Stimulated activated effector memory CD8-positive, alpha-beta T cell treated with anti-CD3 and anti-CD28 coated beads, Interleukin-12 subunit alpha, Interleukin-12 subunit beta, amount 100 ng/mL, for 72 hours (primary cell): Measurements from ENCODE around the gene MAFF.

Experiments used
- ATAC-seq: fragments of 150-1000 bp; cut with Tn5 transposase; 2 replicates; pipeline ENCODE4 v1.10.0; 2021
- DNase-seq, 2 donors: peaks; one replicate each; pipeline ENCODE4 v3.0.0; 2021 to 2022; ENCODE audit warnings: low spot score in 2 of 2
- H3K27ac Mint-ChIP-seq: one replicate; pipeline ENCODE4 v1.8.0; 2022; ENCODE audit warnings: mild to moderate bottlenecking, mixed read lengths
- H3K36me3 Mint-ChIP-seq: one replicate; pipeline ENCODE4 v1.8.0; 2022; ENCODE audit warnings: mild to moderate bottlenecking, mixed read lengths
- H3K4me1 Mint-ChIP-seq: one replicate; pipeline ENCODE4 v1.8.0; 2022; ENCODE audit warnings: mixed read lengths
- H3K4me3 Mint-ChIP-seq: one replicate; pipeline ENCODE4 v1.8.0; 2022; ENCODE audit warnings: mild to moderate bottlenecking, mixed read lengths
- H3K9me3 Mint-ChIP-seq: one replicate; pipeline ENCODE4 v1.8.0; 2022; ENCODE audit warnings: mixed read lengths

MAFF gene

DNA sequence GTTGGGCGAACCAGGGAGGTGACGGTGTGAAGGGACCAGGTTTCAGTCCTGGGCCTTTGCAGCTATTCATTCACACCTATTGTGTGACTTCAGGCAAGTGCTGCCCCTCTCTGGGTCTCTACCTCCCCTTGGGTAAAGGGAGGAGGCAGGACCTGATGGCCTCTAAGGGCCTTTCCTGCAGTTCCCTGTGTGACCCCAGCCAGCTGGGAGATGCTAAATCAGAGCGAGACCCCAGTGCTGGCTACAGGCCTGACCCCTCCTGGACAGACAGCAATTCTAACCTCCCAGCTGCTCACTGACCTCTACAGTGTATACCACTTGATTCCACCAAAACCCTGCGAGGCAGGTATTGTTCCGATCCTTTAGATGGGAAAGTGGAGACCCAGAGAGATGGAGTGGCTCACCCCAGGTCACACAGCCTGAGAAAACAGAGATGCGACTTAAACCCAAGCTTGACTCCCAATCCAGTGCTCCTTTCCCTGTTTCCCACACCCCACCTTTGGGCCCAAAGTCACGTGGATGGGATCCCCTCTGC, 6.2 kb downstream of the MAFF start:
- Mint-ChIP-seq H3K4me3 (no peak overlapping the region), H3K27ac (peak overlapping the region; percentile 54), H3K36me3 (peaks cover 91% of the 10 kb centered on the region), H3K4me1 (peaks cover 75% of the 10 kb centered on the region), H3K9me3 (no peaks in the 10 kb centered on the region)
- ATAC-seq (no peak), DNase-seq (no peak)

DNA sequence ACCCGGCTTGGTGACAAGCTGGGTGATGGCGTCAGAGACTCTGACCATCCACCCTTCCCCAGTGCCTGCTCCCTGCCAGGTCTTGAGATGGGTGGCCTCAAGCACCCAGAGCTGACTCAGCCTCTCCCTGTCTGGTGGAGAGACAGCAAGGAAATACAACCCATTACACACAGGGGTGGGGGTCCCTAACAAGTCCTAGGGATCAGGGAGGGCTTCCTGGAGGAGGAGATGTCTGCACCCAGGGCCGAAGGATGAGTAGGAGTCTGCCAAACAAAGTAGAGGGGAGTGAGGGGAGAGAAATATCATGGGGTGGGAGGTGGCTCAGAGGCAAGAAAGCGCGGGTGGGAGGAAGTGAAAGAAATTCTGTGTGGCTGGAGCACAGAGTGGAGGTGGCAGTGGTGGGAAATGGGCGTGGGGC, 6.8 kb downstream of the MAFF start:
- DNase-seq (no peak), ATAC-seq (no peak)
- Mint-ChIP-seq H3K27ac (peak overlapping the region; percentile 54), H3K36me3 (peaks cover 91% of the 10 kb centered on the region), H3K4me3 (no peak overlapping the region), H3K9me3 (no peaks in the 10 kb centered on the region), H3K4me1 (peaks cover 75% of the 10 kb centered on the region)

DNA sequence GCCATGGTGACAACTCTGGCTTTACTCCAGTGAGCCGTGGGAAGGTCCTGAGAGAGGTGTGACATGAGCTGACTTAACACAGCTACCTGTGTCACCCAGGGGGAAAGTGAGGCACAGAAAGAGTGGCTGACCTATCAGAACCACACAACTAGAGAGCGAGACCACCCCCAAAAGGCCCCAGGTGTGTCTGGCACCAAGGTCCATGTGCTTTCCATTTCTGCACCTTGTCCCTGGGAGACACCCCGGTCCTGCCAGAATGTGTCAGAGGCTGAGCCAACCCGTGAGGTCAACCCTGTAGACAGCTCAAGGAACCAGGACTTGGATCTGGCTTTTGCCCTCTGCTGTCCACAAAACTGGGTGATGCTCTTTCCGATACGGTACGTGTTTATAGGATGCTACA, 9.8 kb downstream of the MAFF start:
- H3K27ac Mint-ChIP-seq: no peak overlapping the region

DNA sequence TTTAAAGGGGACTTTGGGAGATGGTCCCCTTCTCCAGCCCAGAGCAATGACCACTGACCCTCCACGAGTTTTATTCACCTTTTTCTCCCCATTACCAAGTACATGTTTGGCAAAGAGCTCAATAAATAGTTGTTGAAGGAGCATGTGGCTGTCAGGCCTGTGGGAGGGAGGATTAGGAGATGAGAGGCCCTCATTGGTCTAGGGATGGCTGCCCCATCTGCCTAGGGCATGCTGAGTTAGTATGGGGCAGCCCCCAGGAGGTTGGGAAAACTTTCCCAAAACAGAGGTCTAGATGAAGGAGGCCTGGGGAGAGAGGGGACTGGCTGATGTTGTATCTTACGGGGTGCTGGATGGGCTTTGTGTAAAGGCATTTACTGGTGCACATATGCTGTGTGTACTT, 10.6 kb downstream of the MAFF start:
- DNase-seq (no peak), ATAC-seq (no peak)
- Mint-ChIP-seq H3K4me3 (no peak overlapping the region), H3K9me3 (no peaks in the 10 kb centered on the region), H3K27ac (no peak overlapping the region), H3K36me3 (peaks cover 90% of the 10 kb centered on the region), H3K4me1 (peaks cover 65% of the 10 kb centered on the region)

More for the DNA sequence above, 9.8 kb downstream of the MAFF start:
- Mint-ChIP-seq H3K36me3 (peaks cover 90% of the 10 kb centered on the region), H3K4me1 (peaks cover 65% of the 10 kb centered on the region), H3K9me3 (no peaks in the 10 kb centered on the region), H3K4me3 (no peak overlapping the region)
- DNase-seq (no peak), ATAC-seq (no peak)

DNA sequence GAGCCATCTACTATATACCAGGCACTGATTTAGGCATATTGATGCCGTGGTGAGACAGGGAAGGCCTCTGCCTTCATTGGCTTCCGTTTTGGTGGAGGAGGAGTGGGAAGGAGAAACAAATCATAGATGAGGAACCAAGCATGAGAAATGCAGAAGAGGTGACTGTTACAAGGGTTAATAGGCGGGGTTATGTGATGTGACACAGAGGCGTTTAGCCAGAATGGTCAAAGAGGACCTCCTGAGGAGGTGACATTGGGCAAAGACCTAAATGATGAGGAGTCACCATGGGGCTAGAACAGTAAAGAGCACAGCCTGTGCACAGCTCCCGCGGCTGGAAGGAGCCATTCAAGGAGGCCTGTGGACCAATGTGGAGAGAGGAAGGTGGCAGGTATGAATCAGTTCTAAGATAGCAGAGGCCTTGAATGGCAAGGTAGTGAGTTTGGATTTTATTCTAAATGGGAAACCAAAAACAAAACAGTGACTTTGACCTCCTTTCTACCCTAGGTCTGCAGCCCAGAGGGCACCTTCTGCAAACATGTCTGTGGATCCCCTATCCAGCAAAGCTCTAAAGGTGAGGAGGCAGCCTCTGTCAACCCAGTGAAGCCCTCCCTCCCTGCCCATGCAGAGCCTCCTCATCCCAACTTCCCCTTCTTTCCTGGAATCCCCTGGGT, 11.7 kb downstream of the MAFF start:
- H3K9me3 Mint-ChIP-seq: no peaks in the 10 kb centered on the region
- no peak overlapping the region for H3K27ac Mint-ChIP-seq
- DNase-seq (no peak), ATAC-seq (peak; percentile 3)
- peaks cover 91% of the 10 kb centered on the region for H3K36me3 Mint-ChIP-seq
- peak overlapping the region; percentile 27 for H3K4me3 Mint-ChIP-seq
- peaks cover 62% of the 10 kb centered on the region for H3K4me1 Mint-ChIP-seq

DNA sequence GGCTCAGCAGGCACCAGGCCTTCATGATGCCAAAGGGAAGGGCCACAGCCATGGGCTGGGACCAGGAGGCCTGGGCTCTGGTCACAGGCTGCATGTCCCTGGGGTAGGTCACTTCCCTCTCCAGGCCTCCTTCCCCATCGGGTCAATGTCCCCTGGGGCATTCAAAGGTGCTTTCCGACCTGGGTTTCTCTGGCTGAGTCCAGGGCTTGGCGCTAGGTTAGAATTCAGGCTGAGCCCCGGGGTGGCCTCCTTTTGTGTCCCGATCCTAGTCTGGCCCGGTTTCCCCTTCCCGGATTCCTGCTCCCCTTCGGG, 12.2 kb downstream of the MAFF start:
- no peak overlapping the region for H3K27ac Mint-ChIP-seq
- peaks cover 62% of the 10 kb centered on the region for H3K4me1 Mint-ChIP-seq
- no peaks in the 10 kb centered on the region for H3K9me3 Mint-ChIP-seq
- DNase-seq: no peak
- peaks cover 91% of the 10 kb centered on the region for H3K36me3 Mint-ChIP-seq
- no peak for ATAC-seq
- peak overlapping the region; percentile 27 for H3K4me3 Mint-ChIP-seq

DNA sequence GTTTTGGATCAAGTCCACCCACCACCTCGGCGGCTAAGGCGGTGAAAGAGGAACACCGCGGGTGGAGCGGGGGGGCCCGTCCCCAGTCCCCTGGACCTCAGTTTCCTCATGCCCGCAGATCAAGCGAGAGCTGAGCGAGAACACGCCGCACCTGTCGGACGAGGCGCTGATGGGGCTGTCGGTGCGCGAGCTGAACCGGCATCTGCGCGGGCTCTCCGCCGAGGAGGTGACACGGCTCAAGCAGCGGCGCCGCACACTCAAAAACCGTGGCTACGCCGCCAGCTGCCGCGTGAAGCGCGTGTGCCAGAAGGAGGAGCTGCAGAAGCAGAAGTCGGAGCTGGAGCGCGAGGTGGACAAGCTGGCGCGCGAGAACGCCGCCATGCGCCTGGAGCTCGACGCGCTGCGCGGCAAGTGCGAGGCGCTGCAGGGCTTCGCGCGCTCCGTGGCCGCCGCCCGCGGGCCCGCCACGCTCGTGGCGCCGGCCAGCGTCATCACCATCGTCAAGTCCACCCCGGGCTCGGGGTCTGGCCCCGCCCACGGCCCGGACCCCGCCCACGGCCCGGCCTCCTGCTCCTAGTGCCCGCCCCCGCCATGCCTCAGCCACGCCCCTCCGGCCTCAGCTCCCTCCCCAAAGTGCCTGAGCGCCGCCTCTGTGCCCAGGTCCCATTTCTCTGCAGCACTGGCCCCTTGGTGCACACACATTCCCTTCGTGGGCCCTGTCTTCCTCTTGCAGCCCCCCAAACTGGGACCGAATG, 12.7 kb downstream of the MAFF start:
- peak overlapping the region; percentile 27 for H3K4me3 Mint-ChIP-seq
- ATAC-seq (peak; percentile 60), DNase-seq (peak; percentile 63 to 76)
- H3K36me3 Mint-ChIP-seq: peaks cover 90% of the 10 kb centered on the region
- H3K9me3 Mint-ChIP-seq: no peaks in the 10 kb centered on the region
- H3K27ac Mint-ChIP-seq: peak overlapping the region; percentile 69
- H3K4me1 Mint-ChIP-seq: peaks cover 64% of the 10 kb centered on the region

DNA sequence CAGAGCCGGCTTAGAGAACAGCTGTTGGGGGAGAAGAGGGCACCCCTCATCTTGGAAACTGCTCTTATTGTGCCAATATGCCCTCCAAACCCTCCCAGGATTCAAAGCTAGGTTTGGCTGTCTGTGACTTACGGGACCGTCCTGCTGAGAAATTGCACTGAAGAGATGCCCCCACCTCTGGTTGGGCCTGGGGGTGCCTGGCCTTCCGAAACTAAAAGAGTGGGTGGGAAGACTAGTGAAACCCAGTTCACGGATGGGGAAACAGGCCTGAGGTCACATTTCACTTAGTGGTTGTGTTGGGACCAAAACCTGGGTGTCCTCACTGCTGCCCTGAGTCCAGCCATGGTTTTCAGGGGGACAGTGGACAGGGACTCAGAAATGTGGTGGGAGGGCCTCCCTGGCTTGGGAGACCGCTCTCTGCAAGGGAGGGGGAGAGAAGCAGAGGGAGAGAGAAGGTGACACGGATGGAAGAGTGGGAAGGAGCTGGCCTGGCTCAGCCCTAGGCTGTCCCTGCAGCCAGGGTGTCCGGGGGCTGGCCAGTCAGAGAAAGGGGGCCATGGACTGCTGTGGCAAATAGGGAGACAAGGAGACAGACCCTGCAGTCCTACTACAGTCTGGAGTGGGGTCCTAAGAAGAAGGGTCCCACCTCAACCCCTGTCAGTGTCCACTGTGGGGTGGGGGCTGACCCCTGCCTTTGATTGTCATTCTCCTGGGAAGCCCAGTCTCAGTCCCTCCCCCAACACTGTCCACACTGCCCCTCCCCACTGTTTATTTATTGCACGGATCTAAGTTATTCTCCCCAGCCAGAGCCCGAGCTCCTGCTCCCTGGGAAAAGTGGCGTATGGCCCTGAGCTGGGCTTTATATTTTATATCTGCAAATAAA, 13.6 kb downstream of the MAFF start:
- no peaks in the 10 kb centered on the region for H3K9me3 Mint-ChIP-seq
- H3K36me3 Mint-ChIP-seq: peaks cover 86% of the 10 kb centered on the region
- no peak for DNase-seq
- H3K4me3 Mint-ChIP-seq: peak overlapping the region; percentile 27
- ATAC-seq: no peak
- H3K4me1 Mint-ChIP-seq: peaks cover 67% of the 10 kb centered on the region
- peak overlapping the region; percentile 69 for H3K27ac Mint-ChIP-seq

DNA sequence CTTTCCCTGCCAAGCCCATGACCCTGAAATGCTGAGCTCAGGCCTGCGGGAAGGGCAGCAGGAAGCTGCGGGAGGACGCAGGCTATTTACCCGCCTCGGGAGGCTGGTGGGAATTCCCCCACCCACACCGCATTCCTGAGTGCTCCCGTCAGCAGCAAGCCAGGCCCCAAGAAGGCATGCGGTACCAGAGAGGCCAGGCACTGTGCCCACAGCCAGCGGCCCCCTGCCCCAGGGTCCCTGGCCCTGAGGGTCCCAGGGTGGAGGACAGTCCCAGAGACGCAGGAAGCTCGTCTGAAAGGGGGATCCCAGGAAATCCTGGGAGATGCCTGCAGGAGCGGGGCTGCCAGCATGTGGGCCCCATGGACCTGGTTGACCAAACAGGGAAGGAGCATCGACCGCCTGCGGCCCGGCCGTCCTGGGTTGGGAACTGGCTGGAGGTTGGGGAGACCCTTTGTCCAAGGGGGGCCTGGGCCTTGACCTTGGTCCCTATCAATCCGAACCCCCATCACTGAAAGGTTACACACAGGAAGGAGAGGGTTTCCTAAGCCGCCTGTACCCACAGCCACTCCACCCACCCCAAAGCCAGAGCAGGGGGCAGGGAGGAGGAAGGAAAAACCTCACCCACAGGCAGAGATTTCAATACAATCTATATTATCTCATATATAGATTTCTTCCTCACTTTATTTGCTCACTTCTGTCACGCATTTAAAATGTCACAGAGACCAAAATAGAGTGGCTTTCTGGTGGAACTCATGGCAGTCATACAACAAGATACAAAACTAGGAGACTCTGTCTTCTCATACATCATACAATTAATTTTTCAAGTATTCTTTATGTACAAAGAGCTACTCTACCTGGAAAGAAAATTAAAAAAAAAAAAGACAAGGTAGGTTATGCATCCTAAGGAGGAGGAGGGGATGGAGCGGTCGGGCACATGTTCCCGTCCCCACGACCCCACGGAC, 17.1 kb downstream of the MAFF start:
- DNase-seq: peak in 1 of 2 donors; percentile 31
- H3K4me3 Mint-ChIP-seq: peak overlapping the region; percentile 57

DNA sequence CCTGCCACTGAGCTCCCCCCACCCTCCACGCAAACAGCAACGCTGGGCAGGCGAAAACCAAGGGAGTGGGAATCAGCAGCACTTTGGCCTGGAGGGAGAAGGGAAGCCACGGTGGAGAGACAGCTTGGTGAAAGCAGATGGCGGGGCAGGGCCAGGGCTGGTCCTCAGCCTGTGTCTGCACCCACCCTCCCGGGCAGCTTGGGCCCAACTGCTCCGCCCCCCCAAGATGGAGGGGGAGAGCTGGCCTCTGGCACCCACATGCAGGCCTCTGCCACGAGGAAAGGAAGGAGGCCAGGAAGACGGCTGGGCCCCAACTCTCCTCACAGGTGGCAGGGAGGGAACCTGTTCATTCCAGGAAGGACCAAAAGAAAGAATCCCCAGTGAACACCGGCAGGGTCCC, 17.8 kb downstream of the MAFF start:
- Mint-ChIP-seq H3K36me3 (peaks cover 59% of the 10 kb centered on the region), H3K4me3 (peak overlapping the region; percentile 57), H3K9me3 (no peaks in the 10 kb centered on the region), H3K4me1 (peaks cover 47% of the 10 kb centered on the region), H3K27ac (peak overlapping the region; percentile 94)
- no peak for ATAC-seq
- no peak for DNase-seq

More for the DNA sequence above, 17.1 kb downstream of the MAFF start:
- peaks cover 50% of the 10 kb centered on the region for H3K4me1 Mint-ChIP-seq
- H3K9me3 Mint-ChIP-seq: no peaks in the 10 kb centered on the region
- ATAC-seq: peak; percentile 53
- H3K27ac Mint-ChIP-seq: peak overlapping the region; percentile 94
- peaks cover 60% of the 10 kb centered on the region for H3K36me3 Mint-ChIP-seq

DNA sequence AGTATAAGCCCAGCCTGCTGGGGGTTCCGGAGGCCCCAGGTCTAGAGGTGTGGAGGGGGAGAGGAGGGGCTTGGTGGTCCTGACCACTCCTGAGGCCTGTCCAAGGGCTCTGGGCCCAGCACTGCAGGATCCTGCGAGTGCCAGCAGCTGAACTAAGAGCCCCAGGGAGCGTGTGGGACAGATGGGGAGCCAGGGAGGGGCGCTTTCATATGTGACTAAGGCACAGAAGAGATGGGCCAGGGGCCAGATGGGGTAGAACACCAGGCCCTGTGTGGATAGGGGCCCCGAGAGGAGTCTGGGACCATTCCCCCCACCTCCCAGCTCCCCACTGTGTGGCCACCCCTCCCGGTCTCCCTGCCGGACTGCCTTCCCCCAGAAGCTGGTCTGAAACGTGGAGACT, 18.4 kb downstream of the MAFF start:
- no peaks in the 10 kb centered on the region for H3K9me3 Mint-ChIP-seq
- H3K4me3 Mint-ChIP-seq: no peak overlapping the region
- DNase-seq: no peak
- H3K36me3 Mint-ChIP-seq: peaks cover 54% of the 10 kb centered on the region
- H3K27ac Mint-ChIP-seq: peak overlapping the region; percentile 94
- ATAC-seq: no peak
- H3K4me1 Mint-ChIP-seq: peaks cover 42% of the 10 kb centered on the region

DNA sequence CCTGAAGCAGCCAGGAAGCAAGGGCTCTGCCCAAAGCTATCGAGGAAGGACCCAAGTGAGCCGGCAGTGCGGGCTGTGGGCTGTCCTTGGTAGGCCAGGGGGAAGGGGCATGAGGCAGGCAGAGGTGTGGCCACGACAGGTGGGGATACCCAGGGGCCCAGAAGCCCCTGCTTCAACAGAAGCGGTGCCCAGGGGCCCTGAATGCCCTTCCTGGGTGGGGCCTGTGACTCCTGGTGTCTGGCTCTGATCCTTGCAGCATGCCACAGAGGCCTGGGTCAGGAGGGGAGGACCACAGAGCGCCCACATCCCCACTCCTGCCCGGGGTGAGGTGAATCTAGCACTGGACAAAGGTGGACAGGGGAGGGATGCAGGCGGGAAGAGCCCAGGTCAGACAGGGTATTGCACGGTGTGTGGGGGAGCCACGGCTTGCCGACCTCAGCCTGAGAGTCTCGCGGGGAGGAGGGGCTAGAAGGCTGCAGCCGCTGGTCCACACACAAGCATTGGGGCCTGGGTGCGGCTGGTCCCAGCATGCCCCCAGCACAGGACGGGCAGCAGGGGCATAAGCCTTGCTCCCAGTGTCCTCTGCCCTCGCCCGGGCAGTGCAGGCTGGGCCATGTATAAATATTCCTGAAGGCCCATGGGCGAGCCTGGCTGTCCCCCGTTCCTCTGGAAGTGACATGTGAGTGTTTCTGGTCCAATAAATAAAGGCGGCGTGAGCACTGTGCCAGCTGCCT, 19.0 kb downstream of the MAFF start:
- ATAC-seq: no peak
- H3K4me1 Mint-ChIP-seq: peaks cover 40% of the 10 kb centered on the region
- DNase-seq: no peak
- no peaks in the 10 kb centered on the region for H3K9me3 Mint-ChIP-seq
- no peak overlapping the region for H3K4me3 Mint-ChIP-seq
- peaks cover 47% of the 10 kb centered on the region for H3K36me3 Mint-ChIP-seq
- H3K27ac Mint-ChIP-seq: peak overlapping the region; percentile 94

DNA sequence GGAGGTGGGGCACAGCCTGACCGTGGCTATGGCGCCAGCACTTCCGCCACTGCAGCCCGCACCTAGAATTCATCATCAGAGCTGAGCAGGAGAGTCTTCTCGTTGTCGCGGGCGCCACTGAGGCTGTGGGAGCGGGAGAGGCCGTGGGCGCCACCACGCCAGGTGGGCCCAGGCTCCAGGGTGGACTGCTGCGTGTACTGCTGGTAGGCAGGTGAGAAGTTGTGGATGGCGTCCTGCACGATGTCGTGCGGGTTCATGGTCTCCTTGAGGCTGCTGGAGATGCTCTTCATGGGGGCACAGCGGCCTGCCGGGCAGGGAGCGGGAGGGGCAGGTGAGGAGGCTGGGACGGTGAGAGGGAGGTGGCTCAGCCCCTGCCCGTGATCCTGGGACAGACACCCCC, 19.6 kb downstream of the MAFF start:
- peaks cover 43% of the 10 kb centered on the region for H3K36me3 Mint-ChIP-seq
- no peaks in the 10 kb centered on the region for H3K9me3 Mint-ChIP-seq
- peak overlapping the region; percentile 94 for H3K27ac Mint-ChIP-seq
- DNase-seq: no peak
- no peak for ATAC-seq
- H3K4me1 Mint-ChIP-seq: peaks cover 40% of the 10 kb centered on the region
- no peak overlapping the region for H3K4me3 Mint-ChIP-seq
